ENCODE results near the gene CD2BP2.

Gene CD2BP2

GRCh38 chr16:30356401-30357084, 1.4 kb upstream of the CD2BP2 start:
- TF ChIP-seq, protein P1, sequence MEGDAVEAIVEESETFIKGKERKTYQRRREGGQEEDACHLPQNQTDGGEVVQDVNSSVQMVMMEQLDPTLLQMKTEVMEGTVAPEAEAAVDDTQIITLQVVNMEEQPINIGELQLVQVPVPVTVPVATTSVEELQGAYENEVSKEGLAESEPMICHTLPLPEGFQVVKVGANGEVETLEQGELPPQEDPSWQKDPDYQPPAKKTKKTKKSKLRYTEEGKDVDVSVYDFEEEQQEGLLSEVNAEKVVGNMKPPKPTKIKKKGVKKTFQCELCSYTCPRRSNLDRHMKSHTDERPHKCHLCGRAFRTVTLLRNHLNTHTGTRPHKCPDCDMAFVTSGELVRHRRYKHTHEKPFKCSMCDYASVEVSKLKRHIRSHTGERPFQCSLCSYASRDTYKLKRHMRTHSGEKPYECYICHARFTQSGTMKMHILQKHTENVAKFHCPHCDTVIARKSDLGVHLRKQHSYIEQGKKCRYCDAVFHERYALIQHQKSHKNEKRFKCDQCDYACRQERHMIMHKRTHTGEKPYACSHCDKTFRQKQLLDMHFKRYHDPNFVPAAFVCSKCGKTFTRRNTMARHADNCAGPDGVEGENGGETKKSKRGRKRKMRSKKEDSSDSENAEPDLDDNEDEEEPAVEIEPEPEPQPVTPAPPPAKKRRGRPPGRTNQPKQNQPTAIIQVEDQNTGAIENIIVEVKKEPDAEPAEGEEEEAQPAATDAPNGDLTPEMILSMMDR (conservative IDR thresholded peaks at IDR 0.05): no peak
- peak overlapping the region; percentile 78; the same call in 1 of the 2 replicates for H3K27ac ChIP-seq

GRCh38 chr16:30355954-30356308, 823 bp upstream of the CD2BP2 start:
- H3K27ac ChIP-seq: peak overlapping the region; percentile 78
- TF ChIP-seq, protein P1 (conservative IDR thresholded peaks at IDR 0.05): no peak

- peak overlapping the region; percentile 78 for H3K27ac ChIP-seq
- TF ChIP-seq, protein P1 (conservative IDR thresholded peaks at IDR 0.05): no peak
These were observed 525 bp downstream of the CD2BP2 start for GRCh38 chr16:30354423-30355143.

DNA sequence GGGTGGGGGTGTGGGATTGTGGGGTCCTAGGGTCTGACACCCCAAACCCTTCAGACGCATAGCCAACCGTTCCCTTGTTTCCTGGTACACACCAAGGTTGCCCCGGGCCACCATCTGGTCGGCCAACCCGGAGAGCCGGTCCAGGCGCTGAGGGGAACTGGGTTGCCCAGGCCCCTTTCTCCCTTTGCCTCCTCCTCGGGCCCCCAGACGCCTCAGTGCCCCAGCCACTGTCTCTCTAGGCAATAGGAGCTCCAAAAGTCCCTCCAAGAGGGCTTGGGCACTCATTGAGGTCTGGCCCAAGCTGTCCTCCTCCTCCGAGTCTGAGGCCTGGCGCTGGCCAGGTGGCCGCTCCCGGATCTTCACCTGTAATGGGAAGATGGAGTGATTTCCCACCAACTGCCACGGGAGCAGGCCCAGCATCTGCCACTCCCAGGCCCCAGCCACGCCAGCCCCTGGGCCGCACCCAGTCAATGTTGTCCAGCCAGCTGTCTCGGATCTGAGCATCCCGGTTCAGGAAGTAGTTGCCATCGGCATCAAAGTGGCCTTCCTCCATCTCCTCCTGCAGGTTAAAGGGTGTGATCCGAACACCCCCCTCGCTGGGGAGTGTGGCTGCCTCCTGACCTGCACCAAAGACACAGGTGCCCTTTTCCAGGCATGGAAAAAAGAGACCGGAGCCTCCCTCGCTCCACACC, 1.5 kb downstream of the CD2BP2 start:
- H3K27ac ChIP-seq: no peak overlapping the region
- TF ChIP-seq, protein P1 (conservative IDR thresholded peaks at IDR 0.05): no peak

- TF ChIP-seq, protein P1 (conservative IDR thresholded peaks at IDR 0.05): no peak
- no peak overlapping the region for H3K27ac ChIP-seq
These were observed 2.4 kb downstream of the CD2BP2 start for GRCh38 chr16:30352488-30353401.

- TF ChIP-seq, protein P1 (conservative IDR thresholded peaks at IDR 0.05): no peak
- H3K27ac ChIP-seq: no peak overlapping the region
These were observed 3.3 kb downstream of the CD2BP2 start for GRCh38 chr16:30351586-30352419.

Measured in VCaP (cell line).